Effector memory CD8-positive, alpha-beta T cell (primary cell): ENCODE data around the gene ELF5.

ENCODE experiments used
- ATAC-seq: fragments of 150-1000 bp; cut with Tn5 transposase; replicated peaks from 2 replicates; pipeline ENCODE4 v1.10.0; 2021; ENCODE audit warnings: mild to moderate bottlenecking, moderate library complexity
- DNase-seq, 3 experiments: peaks; one replicate each; pipeline ENCODE4 v3.0.0; 2021
- H3K27ac Mint-ChIP-seq, 2 donors: one replicate each; pipeline ENCODE4 v1.8.0; 2022; ENCODE audit warnings: mild to moderate bottlenecking in 2 of 2, mixed read lengths in 2 of 2, moderate library complexity in 2 of 2
- H3K27me3 Mint-ChIP-seq, 2 donors: one replicate each; pipeline ENCODE4 v1.8.0; 2022; ENCODE audit warnings: mixed read lengths in 2 of 2
- H3K36me3 Mint-ChIP-seq: one replicate; pipeline ENCODE4 v1.8.0; 2022; ENCODE audit warnings: mild to moderate bottlenecking, moderate library complexity, mixed read lengths; ENCODE audit not compliant: insufficient read depth
- H3K4me1 Mint-ChIP-seq, 2 donors: one replicate each; pipeline ENCODE4 v1.8.0; 2022; ENCODE audit warnings: low read depth in 2 of 2, mixed read lengths in 2 of 2
- H3K4me3 Mint-ChIP-seq, 2 donors: one replicate each; pipeline ENCODE4 v1.8.0; 2022; ENCODE audit warnings: mild to moderate bottlenecking in 2 of 2, mixed read lengths in 2 of 2, moderate library complexity in 2 of 2
- H3K9me3 Mint-ChIP-seq, 2 donors: one replicate each; pipeline ENCODE4 v1.8.0; 2022; ENCODE audit warnings: mixed read lengths in 2 of 2

ELF5 gene

GRCh38 chr11:34531663-34532062, 18.1 kb upstream of the ELF5 start:
- H3K4me3 Mint-ChIP-seq: no peak overlapping the region
- no peaks in the 10 kb centered on the region for H3K36me3 Mint-ChIP-seq
- peaks cover 0 to 2% of the 10 kb centered on the region in 2 donors for H3K4me1 Mint-ChIP-seq
- H3K9me3 Mint-ChIP-seq: peaks cover 4% of the 10 kb centered on the region in 2 donors
- DNase-seq: no peak
- H3K27me3 Mint-ChIP-seq: peaks cover 33 to 53% of the 10 kb centered on the region in 2 donors
- no peak overlapping the region for H3K27ac Mint-ChIP-seq
- no peak for ATAC-seq

- peaks cover 4% of the 10 kb centered on the region in 2 donors for H3K9me3 Mint-ChIP-seq
- ATAC-seq: no peak
- peaks cover 40 to 62% of the 10 kb centered on the region in 2 donors for H3K27me3 Mint-ChIP-seq
- no peak for DNase-seq
- H3K36me3 Mint-ChIP-seq: no peaks in the 10 kb centered on the region
- peaks cover 0 to 8% of the 10 kb centered on the region in 2 donors for H3K4me1 Mint-ChIP-seq
- H3K27ac Mint-ChIP-seq: no peak overlapping the region
- H3K4me3 Mint-ChIP-seq: no peak overlapping the region
These were observed 17.1 kb upstream of the ELF5 start for GRCh38 chr11:34530545-34531234.

GRCh38 chr11:34529643-34530042, 16.0 kb upstream of the ELF5 start:
- peaks cover 37 to 72% of the 10 kb centered on the region in 2 donors for H3K27me3 Mint-ChIP-seq
- DNase-seq (no peak), ATAC-seq (no peak)
- no peak overlapping the region for H3K4me3 Mint-ChIP-seq
- H3K9me3 Mint-ChIP-seq: peaks cover 2 to 3% of the 10 kb centered on the region in 2 donors
- H3K36me3 Mint-ChIP-seq: no peaks in the 10 kb centered on the region
- no peak overlapping the region for H3K27ac Mint-ChIP-seq
- H3K4me1 Mint-ChIP-seq: peaks cover 0 to 8% of the 10 kb centered on the region in 2 donors

- Mint-ChIP-seq H3K4me1 (peaks cover 0 to 8% of the 10 kb centered on the region in 2 donors), H3K4me3 (no peak overlapping the region), H3K27ac (no peak overlapping the region), H3K36me3 (no peaks in the 10 kb centered on the region), H3K9me3 (no peaks in the 10 kb centered on the region), H3K27me3 (peaks cover 35 to 66% of the 10 kb centered on the region in 2 donors)
- DNase-seq (no peak), ATAC-seq (no peak)
These were observed 14.5 kb upstream of the ELF5 start for GRCh38 chr11:34528072-34528471.

GRCh38 chr11:34525888-34526657, 12.5 kb upstream of the ELF5 start:
- Mint-ChIP-seq H3K36me3 (no peaks in the 10 kb centered on the region), H3K9me3 (no peaks in the 10 kb centered on the region), H3K27me3 (peaks cover 29 to 59% of the 10 kb centered on the region in 2 donors), H3K4me1 (peaks cover 0 to 8% of the 10 kb centered on the region in 2 donors), H3K27ac (no peak overlapping the region), H3K4me3 (peak overlapping the region; percentile 9 to 48)
- no peak for ATAC-seq
- DNase-seq: no peak

- H3K9me3 Mint-ChIP-seq: no peaks in the 10 kb centered on the region
- peaks cover 25 to 50% of the 10 kb centered on the region in 2 donors for H3K27me3 Mint-ChIP-seq
- peaks cover 0 to 8% of the 10 kb centered on the region in 2 donors for H3K4me1 Mint-ChIP-seq
- H3K4me3 Mint-ChIP-seq: no peak overlapping the region
- H3K36me3 Mint-ChIP-seq: no peaks in the 10 kb centered on the region
- no peak for ATAC-seq
- no peak overlapping the region for H3K27ac Mint-ChIP-seq
- no peak for DNase-seq
These were observed 11.5 kb upstream of the ELF5 start for GRCh38 chr11:34525098-34525497.

- H3K27me3 Mint-ChIP-seq: peaks cover 21 to 46% of the 10 kb centered on the region in 2 donors
- ATAC-seq: no peak
- H3K4me1 Mint-ChIP-seq: peaks cover 0 to 8% of the 10 kb centered on the region in 2 donors
These were observed 11.1 kb upstream of the ELF5 start for GRCh38 chr11:34524696-34525095.

GRCh38 chr11:34523053-34523452, 9.5 kb upstream of the ELF5 start:
- Mint-ChIP-seq H3K4me3 (no peak overlapping the region), H3K36me3 (no peaks in the 10 kb centered on the region), H3K9me3 (no peaks in the 10 kb centered on the region), H3K27me3 (peaks cover 12 to 32% of the 10 kb centered on the region in 2 donors), H3K27ac (no peak overlapping the region), H3K4me1 (peaks cover 0 to 8% of the 10 kb centered on the region in 2 donors)
- ATAC-seq (no peak), DNase-seq (no peak)

More at GRCh38 chr11:34524696-34525095, 11.1 kb upstream of the ELF5 start:
- no peak for DNase-seq
- H3K36me3 Mint-ChIP-seq: no peaks in the 10 kb centered on the region
- H3K4me3 Mint-ChIP-seq: no peak overlapping the region
- H3K9me3 Mint-ChIP-seq: no peaks in the 10 kb centered on the region
- H3K27ac Mint-ChIP-seq: no peak overlapping the region

GRCh38 chr11:34522188-34522587, 8.6 kb upstream of the ELF5 start:
- H3K36me3 Mint-ChIP-seq: no peaks in the 10 kb centered on the region
- no peak overlapping the region for H3K4me3 Mint-ChIP-seq
- ATAC-seq: no peak
- no peaks in the 10 kb centered on the region for H3K9me3 Mint-ChIP-seq
- peaks cover 0 to 8% of the 10 kb centered on the region in 2 donors for H3K4me1 Mint-ChIP-seq
- H3K27ac Mint-ChIP-seq: no peak overlapping the region
- H3K27me3 Mint-ChIP-seq: peaks cover 12 to 27% of the 10 kb centered on the region in 2 donors
- DNase-seq: no peak

GRCh38 chr11:34521265-34521664, 7.7 kb upstream of the ELF5 start:
- peaks cover 8 to 18% of the 10 kb centered on the region in 2 donors for H3K27me3 Mint-ChIP-seq
- H3K27ac Mint-ChIP-seq: no peak overlapping the region
- peaks cover 0 to 2% of the 10 kb centered on the region in 2 donors for H3K4me1 Mint-ChIP-seq
- no peaks in the 10 kb centered on the region for H3K9me3 Mint-ChIP-seq
- no peaks in the 10 kb centered on the region for H3K36me3 Mint-ChIP-seq
- DNase-seq: no peak
- H3K4me3 Mint-ChIP-seq: no peak overlapping the region
- ATAC-seq: no peak

GRCh38 chr11:34519595-34520235, 6.1 kb upstream of the ELF5 start:
- ATAC-seq (no peak), DNase-seq (no peak)
- no peaks in the 10 kb centered on the region for H3K36me3 Mint-ChIP-seq
- H3K4me1 Mint-ChIP-seq: no peaks in the 10 kb centered on the region
- peaks cover 6 to 14% of the 10 kb centered on the region in 2 donors for H3K27me3 Mint-ChIP-seq
- no peak overlapping the region for H3K4me3 Mint-ChIP-seq
- no peaks in the 10 kb centered on the region for H3K9me3 Mint-ChIP-seq
- H3K27ac Mint-ChIP-seq: no peak overlapping the region

- Mint-ChIP-seq H3K27ac (no peak overlapping the region), H3K9me3 (no peaks in the 10 kb centered on the region), H3K4me3 (no peak overlapping the region), H3K27me3 (peaks cover 10 to 20% of the 10 kb centered on the region in 2 donors), H3K4me1 (no peaks in the 10 kb centered on the region), H3K36me3 (no peaks in the 10 kb centered on the region)
- no peak for DNase-seq
- no peak for ATAC-seq
These were observed 2.9 kb upstream of the ELF5 start for GRCh38 chr11:34516247-34517040.

- Mint-ChIP-seq H3K27me3 (peaks cover 10 to 20% of the 10 kb centered on the region in 2 donors), H3K4me3 (no peak overlapping the region), H3K4me1 (no peaks in the 10 kb centered on the region), H3K36me3 (no peaks in the 10 kb centered on the region), H3K9me3 (no peaks in the 10 kb centered on the region), H3K27ac (no peak overlapping the region)
- DNase-seq (no peak), ATAC-seq (no peak)
These were observed 1.0 kb upstream of the ELF5 start for GRCh38 chr11:34514597-34514996.
